Measurements from ENCODE around the gene ARHGAP18.

DNA sequence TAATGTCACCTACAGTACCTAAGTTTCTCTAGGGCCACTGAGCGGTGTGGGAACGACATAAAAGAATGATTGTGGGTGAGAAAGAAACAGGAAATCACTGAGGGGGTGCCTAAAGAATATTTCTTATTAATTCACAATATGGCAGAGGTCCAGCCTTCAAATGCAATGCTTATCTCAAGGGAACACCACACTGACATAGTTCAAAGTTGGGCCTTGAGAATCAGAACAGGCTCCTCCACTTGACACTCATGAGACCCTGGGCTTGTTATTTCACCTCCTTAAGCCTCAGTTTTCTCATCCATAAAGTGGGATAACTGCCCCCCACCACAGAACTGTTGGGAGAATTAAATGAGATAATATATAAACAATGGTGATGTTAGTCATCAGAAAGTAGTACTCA lies 40.4 kb upstream of the ARHGAP18 start:
- TF ChIP-seq, protein P1, sequence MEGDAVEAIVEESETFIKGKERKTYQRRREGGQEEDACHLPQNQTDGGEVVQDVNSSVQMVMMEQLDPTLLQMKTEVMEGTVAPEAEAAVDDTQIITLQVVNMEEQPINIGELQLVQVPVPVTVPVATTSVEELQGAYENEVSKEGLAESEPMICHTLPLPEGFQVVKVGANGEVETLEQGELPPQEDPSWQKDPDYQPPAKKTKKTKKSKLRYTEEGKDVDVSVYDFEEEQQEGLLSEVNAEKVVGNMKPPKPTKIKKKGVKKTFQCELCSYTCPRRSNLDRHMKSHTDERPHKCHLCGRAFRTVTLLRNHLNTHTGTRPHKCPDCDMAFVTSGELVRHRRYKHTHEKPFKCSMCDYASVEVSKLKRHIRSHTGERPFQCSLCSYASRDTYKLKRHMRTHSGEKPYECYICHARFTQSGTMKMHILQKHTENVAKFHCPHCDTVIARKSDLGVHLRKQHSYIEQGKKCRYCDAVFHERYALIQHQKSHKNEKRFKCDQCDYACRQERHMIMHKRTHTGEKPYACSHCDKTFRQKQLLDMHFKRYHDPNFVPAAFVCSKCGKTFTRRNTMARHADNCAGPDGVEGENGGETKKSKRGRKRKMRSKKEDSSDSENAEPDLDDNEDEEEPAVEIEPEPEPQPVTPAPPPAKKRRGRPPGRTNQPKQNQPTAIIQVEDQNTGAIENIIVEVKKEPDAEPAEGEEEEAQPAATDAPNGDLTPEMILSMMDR (IDR thresholded peaks at IDR 0.05 in 4 of 5, conservative IDR thresholded peaks at IDR 0.05 in 1 of 5), result no peak
- no peak for TF ChIP-seq POLR2A (IDR thresholded peaks at IDR 0.05)

Measured in gastrocnemius medialis (tissue), 4 donors.